ENCODE measurements around the gene RAB4A. TPM values are rescaled to one million over a fixed set of nuclear protein-coding genes. Genes with fewer than 3 reads are reported as not detected.

RAB4A gene
- polyA plus RNA-seq, 1 donor, result 50.3 TPM

DNA sequence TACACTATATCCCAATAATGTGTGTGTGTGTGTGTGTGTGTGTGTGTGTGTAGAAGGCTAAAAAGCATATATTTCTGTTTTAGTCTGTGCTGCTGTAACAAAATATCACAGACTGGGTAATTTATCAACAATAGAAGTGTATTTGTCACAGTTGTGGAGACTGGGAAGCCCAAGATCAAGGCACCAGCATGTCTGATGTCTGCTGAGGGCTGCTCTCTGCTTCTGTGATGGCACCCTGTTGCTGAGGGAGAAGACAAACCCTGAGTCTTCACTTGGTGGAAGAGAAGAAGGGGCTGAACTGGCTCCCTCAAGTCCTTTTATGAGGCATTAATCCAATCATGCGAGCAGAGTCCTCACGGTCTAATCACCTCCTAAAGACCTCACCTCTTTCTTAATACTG, 23.0 kb upstream of the RAB4A start:
- no peak for DNase-seq

GRCh38 chr1:229248821-229249817, 21.8 kb upstream of the RAB4A start:
- DNase-seq, result no peak

DNA sequence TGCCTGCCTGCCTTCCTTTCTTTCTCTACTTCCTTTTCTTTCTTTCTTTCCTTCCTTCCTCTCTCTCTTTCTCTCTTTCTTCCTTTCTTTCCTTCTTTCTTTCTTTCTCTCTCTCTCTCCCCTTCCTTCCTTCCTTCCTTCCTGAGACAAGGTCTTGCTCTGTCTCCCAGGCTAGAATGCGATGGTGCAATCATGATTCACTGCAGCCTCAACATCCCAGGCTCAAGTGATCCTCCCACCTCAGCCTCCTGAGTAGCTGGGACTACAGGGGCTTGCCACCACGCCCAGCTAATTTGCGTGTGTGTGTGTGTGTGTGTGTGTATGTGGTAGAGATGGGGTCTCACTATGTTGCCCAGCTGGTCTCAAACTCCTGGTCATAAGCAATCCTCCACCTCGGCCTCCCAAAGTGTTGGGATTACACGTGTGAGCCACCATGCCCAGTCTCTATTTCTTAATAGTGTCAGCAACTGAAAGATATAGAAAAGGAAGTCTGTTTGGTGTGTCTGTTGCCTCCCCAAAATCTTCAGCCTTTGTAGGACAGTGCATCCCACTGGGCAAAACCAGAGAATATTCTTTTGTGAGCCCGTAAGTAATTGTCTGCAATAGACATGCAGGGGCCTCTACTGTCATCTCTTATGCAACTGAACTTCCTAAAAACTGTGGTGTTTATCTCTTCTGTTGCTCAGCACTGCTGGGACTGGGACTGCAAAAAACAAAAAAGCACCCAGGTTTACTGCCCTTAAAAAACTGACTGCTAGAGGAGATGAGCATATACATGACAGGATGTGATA, 20.9 kb upstream of the RAB4A start:
- no peak for DNase-seq

- no peak for DNase-seq
Measured at GRCh38 chr1:229251185-229251584, 19.7 kb upstream of the RAB4A start.

- DNase-seq, result no peak
Measured at GRCh38 chr1:229252228-229252984, 18.5 kb upstream of the RAB4A start.

GRCh38 chr1:229253151-229253974, 17.5 kb upstream of the RAB4A start:
- no peak for DNase-seq

DNA sequence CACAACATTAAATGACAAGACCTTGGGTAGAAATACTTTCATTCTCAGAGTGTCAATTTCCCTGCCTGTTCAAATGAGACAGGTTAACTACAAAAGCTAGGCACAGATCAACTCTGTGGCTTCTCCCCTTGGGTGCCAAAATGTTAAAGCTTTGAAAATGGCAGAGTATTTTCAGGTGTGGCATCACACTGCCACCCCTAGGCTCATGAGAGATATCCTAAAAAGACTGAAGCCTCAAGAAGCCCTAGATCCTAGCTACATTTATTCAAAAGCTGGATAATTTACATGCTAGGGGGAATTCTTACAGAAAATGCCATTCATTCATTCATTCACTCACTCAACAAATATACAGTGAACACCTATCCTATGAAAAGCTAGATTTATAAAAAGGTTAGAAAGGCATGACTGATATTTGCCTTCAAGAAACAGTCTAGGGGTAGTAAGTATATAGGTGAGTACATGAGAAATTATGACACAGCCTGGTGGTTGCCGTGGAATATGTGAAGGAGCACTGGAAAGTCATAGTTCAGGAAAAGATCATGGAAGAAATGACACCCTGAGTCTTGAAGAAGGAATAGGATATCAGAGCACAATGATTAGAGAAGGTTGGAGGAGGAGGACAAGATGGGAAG, 15.9 kb upstream of the RAB4A start:
- DNase-seq, result no peak

GRCh38 chr1:229258031-229258756, 12.7 kb upstream of the RAB4A start:
- DNase-seq, result peak; percentile 71

DNA sequence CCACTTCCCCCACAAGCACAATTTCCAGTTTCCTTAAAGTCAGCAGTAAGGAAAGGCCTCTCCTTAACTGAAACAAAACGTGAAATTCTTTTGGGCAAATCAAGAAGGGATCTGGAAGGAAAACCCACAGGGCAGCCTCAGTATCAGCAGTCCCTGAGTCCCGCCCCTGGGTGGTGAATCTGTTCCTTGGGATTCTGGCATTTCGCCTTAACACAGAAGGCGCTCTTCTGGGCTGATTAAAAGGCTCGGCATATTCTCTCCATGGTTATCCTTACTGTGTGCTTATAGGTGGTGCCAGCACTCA, 12.2 kb upstream of the RAB4A start:
- no peak for DNase-seq

DNA sequence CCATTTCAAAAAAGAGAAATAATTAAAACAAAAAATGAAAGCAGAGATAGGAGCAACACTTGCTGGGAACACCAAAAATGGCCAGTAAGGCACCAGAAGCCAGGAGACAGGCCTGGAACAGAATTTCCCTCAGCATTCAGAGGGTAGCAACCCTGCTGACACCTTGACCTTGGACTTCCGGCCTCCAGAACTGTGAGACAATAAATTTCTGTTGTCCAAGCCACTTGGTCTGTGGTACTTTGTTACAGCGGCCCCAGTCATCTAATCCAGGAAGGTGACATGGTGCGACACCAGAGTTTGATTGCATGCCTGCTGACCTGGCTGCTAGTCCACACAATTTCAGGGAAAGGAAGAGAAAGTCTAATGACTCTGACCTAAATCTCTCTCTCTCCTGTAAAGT, 10.6 kb upstream of the RAB4A start:
- DNase-seq, result no peak

GRCh38 chr1:229262239-229262638, 8.7 kb upstream of the RAB4A start:
- no peak for DNase-seq

GRCh38 chr1:229263254-229263653, 7.7 kb upstream of the RAB4A start:
- no peak for DNase-seq

DNA sequence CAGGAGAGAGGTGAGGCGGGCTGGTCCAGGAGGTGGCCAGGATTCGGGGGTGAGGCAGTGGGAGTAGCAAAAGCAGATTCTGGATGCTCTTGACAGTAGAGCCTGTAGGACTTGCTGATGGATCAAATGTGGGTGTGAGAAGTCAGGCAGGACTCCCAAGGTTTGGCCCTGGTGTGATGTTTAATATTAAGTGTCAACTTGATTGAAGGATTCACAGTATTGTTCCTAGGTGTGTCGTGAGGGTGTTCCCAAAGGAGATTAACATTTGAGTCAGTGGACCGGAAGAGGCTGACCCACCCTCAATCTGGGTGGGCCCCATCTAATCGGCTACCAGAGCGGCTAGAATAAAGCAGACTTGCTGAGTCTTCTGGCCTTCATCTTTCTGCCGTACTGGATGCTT, 6.8 kb upstream of the RAB4A start:
- DNase-seq, result no peak

GRCh38 chr1:229264487-229264886, 6.4 kb upstream of the RAB4A start:
- no peak for DNase-seq

- no peak for DNase-seq
Measured at GRCh38 chr1:229266274-229266673, 4.6 kb upstream of the RAB4A start.

DNA sequence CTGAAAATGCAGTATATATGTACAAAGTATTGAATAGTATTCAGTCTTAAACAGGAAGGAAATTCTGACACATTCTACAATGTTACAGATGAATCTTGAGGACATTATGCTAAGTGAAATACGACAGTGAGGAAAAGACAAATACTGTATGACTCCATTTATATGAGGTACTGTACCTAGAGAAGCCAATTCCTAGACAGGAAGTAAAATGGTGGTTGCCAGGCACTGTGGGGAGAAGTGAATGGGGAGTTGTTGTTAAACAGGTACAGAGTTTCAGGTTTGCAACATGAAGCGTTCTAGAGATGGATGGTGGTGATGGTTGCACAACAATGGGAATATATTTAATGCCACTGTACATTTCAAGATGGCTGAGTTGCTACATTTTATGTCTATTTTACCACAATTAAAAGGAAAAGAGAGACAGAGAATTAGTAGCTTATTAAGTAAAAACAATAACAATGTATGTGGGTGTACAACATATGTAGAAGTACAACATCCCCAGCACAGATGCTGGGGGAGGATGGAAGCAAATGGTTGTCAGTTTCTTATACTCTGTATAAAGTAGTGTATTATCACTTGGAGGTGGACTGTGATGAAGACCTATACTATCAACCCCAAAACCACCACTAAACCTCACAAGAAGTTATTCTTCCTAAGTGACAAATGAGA, 3.9 kb upstream of the RAB4A start:
- no peak for DNase-seq

DNA sequence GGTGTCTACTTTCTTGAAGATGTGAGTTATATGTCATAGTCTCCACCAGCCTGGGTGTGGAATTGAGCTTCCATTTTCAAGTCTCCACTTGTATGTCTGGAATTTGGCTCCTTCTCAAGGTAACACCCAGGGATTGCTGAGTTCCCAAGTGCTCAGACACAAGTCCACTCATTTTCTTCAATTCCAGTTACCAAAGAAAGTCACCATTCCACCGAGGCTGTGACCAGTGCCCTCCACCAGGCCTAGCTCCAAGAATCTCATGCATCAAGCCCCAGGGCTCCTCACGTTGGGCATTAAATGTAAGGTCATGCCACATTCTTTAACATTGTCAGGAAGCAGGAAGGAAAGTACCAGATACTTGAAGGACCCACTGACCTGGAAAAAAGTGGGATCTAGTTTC, 2.4 kb upstream of the RAB4A start:
- DNase-seq, result no peak

DNA sequence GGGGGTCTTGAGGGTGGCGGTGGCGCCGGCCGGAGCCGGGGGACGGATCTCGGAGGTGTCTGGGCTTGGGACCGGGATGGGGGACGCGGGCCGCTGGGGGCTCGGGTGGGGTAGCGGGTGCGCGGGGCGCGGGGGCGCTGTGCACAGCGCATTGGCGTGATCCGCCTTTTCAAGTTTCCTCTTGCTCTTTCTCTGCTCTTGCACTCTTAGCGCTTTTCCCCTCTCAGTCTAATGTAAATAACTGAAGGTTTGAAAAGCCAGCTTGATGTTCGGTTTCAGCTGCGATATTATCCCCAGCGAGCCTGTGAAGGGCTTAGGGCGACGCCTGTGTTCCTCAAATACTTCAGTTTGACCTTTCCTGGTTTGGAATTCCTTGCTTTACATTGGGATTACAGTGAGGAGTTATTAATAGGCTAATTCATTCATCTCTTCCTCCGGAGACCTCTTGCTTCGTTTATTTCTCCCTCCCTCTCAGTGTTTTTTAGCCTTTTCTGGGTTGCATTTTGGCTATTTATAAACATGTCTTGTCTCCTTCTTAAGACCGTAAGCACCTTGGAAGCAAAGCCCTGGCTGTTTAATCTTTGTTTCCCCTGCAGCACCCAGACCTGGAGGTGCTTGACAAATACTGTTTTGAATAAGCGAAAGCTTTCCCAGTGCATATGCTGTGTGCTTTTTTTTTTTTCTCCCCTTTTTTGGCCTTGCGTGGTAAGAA, 693 bp downstream of the RAB4A start:
- DNase-seq, result peak; percentile 44
